Neural crest cell (in vitro differentiated cells): Measurements from ENCODE around the gene ARMC9. TPM values are rescaled to one million over a fixed set of nuclear protein-coding genes. Genes with fewer than 3 reads are reported as not detected.

Source experiments
- DNase-seq: peaks from one replicate; pipeline ENCODE4 v3.0.0; 2021; ENCODE audit warnings: low read depth, mixed read lengths, low spot score
- H3K27ac Mint-ChIP-seq: one replicate; pipeline ENCODE4 v1.8.0; 2021; ENCODE audit warnings: mild to moderate bottlenecking, mixed read lengths; ENCODE audit not compliant: unreplicated experiment
- H3K27me3 Mint-ChIP-seq: 2 replicates; pipeline ENCODE4 v1.8.0; 2021; ENCODE audit warnings: low read depth, mild to moderate bottlenecking, mixed read lengths
- H3K36me3 Mint-ChIP-seq: 2 replicates; pipeline ENCODE4 v1.8.0; 2021; ENCODE audit warnings: low read depth, mild to moderate bottlenecking, mixed read lengths
- H3K4me1 Mint-ChIP-seq: 2 replicates; pipeline ENCODE4 v1.8.0; 2021; ENCODE audit warnings: mixed read lengths
- H3K4me3 Mint-ChIP-seq: one replicate; pipeline ENCODE4 v1.8.0; 2021; ENCODE audit warnings: mild to moderate bottlenecking, mixed read lengths
- H3K9me3 Mint-ChIP-seq: 2 replicates; pipeline ENCODE4 v1.8.0; 2021; ENCODE audit warnings: mixed read lengths
- total RNA-seq: library from RNA; stranded (reverse); gene quantifications from 2 replicates; pipeline ENCODE4 v1.2.1, GENCODE V29; 2021
- TF ChIP-seq, protein P1 (sequence below): fragments of 200-600 bp; sonication (generic); conservative IDR thresholded peaks from 2 replicates; pipeline ENCODE4 v1.5.0; 2021; ENCODE audit warnings: antibody characterized with exemption, mild to moderate bottlenecking

Gene ARMC9
- total RNA-seq, 1 donor from 2014 or later = 35.0 TPM

DNA sequence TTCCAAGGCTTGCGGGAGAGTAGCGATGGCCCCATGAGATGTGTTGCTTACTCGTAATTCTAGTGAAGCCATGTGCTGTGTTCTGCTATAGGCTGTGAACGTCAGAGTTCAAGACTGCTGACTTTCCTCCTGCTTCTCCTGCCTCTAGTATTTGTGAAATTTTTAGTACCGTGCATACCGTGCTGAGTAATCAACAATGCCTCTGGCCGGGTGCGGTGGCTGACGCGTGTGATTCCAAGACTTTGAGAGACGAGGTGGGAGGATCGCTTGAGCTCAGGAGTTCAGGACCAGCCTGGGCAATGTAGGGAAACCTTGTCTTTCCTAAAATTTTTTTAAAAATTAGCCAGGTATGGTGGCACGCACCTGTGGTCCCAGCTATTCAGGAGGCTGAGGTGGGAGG, 137.2 kb downstream of the ARMC9 start:
- H3K36me3 Mint-ChIP-seq = peaks cover 30% of the 10 kb centered on the region
- DNase-seq = no peak
- no peak overlapping the region for H3K27ac Mint-ChIP-seq
- H3K27me3 Mint-ChIP-seq = no peaks in the 10 kb centered on the region
- H3K4me1 Mint-ChIP-seq = peaks cover 5% of the 10 kb centered on the region
- no peak overlapping the region for H3K4me3 Mint-ChIP-seq
- H3K9me3 Mint-ChIP-seq = peaks cover 2% of the 10 kb centered on the region
- TF ChIP-seq, protein P1, sequence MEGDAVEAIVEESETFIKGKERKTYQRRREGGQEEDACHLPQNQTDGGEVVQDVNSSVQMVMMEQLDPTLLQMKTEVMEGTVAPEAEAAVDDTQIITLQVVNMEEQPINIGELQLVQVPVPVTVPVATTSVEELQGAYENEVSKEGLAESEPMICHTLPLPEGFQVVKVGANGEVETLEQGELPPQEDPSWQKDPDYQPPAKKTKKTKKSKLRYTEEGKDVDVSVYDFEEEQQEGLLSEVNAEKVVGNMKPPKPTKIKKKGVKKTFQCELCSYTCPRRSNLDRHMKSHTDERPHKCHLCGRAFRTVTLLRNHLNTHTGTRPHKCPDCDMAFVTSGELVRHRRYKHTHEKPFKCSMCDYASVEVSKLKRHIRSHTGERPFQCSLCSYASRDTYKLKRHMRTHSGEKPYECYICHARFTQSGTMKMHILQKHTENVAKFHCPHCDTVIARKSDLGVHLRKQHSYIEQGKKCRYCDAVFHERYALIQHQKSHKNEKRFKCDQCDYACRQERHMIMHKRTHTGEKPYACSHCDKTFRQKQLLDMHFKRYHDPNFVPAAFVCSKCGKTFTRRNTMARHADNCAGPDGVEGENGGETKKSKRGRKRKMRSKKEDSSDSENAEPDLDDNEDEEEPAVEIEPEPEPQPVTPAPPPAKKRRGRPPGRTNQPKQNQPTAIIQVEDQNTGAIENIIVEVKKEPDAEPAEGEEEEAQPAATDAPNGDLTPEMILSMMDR = no peak

DNA sequence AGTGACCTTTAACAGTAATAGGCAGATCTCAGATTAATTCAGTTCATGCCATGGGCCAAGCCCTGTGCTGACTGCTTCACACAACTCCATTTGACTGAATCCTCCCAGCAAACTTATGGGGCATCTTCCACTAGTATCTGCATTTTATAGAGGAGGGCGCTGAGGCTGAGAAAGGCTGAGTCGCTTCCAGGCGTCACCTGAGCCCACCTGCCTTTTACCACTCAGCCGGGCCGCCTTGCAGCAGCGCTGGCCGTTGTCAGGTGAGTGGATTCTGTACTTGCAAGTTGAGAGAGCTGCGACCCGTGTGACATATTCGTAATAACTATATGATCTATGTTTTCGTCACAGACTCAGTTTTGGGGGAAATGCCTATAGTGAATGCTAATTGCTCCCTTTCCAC, 137.8 kb downstream of the ARMC9 start:
- no peak overlapping the region for H3K4me3 Mint-ChIP-seq
- H3K9me3 Mint-ChIP-seq = no peaks in the 10 kb centered on the region
- H3K27me3 Mint-ChIP-seq = no peaks in the 10 kb centered on the region
- no peak overlapping the region for H3K27ac Mint-ChIP-seq
- peaks cover 27% of the 10 kb centered on the region for H3K36me3 Mint-ChIP-seq
- peaks cover 5% of the 10 kb centered on the region for H3K4me1 Mint-ChIP-seq
- TF ChIP-seq, protein P1 = no peak
- DNase-seq = no peak

DNA sequence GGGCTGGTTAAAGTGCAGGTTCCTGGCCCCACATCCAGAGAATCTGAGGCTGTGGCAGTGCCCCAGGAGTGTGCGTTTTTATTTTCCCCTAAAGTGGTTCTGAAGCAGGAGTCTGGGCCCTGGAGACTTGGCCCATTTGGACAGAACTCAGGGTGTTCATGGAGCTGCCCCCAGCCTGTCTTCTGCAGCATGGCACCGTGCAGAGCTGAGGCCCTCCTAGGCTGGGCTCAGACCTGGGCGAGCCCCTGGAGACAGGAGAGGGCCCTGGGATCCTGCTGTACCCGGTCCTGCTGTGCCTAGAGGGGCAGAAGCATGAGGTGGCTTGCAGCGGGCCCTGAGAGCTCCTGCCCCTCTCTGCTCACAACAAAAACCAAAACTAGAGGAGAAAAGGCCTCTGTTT, 138.3 kb downstream of the ARMC9 start:
- no peaks in the 10 kb centered on the region for H3K9me3 Mint-ChIP-seq
- H3K4me3 Mint-ChIP-seq = no peak overlapping the region
- peaks cover 6% of the 10 kb centered on the region for H3K4me1 Mint-ChIP-seq
- no peaks in the 10 kb centered on the region for H3K27me3 Mint-ChIP-seq
- peaks cover 24% of the 10 kb centered on the region for H3K36me3 Mint-ChIP-seq
- TF ChIP-seq, protein P1 = no peak
- no peak for DNase-seq
- H3K27ac Mint-ChIP-seq = no peak overlapping the region

DNA sequence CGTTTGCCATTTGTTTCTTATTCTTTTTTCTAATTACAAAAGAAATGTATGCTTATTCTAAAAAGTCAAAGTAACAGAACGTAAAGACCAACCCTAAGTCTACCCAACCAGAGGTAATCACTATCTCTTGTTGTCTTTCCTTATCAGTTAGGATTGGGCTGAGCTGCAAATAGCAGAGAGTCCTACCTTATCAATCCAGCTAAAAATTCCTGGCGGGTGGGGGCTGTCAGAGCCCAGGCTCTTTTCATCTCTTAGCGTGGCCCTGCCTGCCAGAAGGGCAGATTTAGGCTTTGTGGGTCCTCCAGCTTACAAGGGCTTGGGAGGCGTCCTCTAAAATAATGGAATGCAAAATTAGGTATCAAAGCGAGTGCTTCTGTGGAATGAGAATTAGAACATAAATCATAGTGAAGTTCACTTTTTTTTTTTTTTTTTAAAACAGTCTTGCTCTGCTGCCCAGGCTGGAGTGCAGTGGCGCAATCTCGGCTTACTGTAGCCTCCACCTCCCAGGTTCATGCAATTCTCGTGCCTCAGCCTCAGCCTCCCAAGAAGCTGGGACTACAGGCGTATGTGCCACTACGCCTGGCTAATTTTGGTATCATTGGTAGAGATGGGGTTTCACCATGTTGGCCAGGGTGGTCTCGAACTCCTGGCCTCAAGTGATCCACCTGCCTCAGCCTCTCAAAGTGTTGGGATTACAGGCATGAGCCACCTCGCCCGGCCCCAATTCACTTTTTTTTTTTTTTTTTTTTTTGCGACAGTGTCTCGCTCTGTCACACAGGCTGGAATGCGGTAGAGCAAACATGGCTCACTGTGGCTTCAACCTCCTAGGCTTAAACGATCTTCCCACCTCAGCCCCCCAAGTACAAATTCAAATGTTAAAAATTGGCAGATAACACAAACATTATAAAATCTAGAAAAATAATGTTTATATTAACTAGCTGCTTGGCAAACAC, 139.7 kb downstream of the ARMC9 start:
- Mint-ChIP-seq H3K36me3 (peaks cover 10% of the 10 kb centered on the region), H3K4me3 (no peak overlapping the region), H3K27me3 (no peaks in the 10 kb centered on the region), H3K9me3 (no peaks in the 10 kb centered on the region), H3K27ac (no peak overlapping the region), H3K4me1 (peaks cover 17% of the 10 kb centered on the region)
- TF ChIP-seq, protein P1 = no peak
- no peak for DNase-seq

DNA sequence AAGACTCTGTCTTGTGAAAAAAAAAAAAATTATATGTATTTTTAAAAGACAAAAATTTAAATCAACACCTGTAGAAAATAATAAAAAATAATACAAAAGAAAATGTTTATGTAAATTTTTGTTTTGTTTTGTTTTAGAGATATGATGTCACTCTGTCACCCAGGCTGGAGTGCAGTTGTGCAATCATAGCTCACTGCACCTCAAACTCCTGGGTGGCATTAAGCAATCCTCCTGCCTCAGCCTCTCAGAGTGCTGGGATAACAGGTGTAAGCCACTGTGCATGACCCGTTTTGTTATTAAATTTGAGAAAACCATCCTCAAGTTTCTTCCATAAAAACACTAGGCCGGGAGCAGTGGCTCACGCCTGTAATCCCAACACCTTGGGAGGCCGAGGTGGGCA, 140.9 kb downstream of the ARMC9 start:
- Mint-ChIP-seq H3K36me3 (peaks cover 6% of the 10 kb centered on the region), H3K4me3 (no peak overlapping the region), H3K9me3 (no peaks in the 10 kb centered on the region), H3K27ac (no peak overlapping the region), H3K4me1 (peaks cover 16% of the 10 kb centered on the region), H3K27me3 (no peaks in the 10 kb centered on the region)
- TF ChIP-seq, protein P1 = no peak
- no peak for DNase-seq
